Astrocyte (in vitro differentiated cells and primary cell): ENCODE results near the gene PCED1A. TPM values are rescaled to one million over a fixed set of nuclear protein-coding genes. Genes with fewer than 3 reads are reported as not detected.

Experiments used
- DNase-seq: peaks from one replicate; pipeline ENCODE4 v3.0.0-alpha.2; 2010; ENCODE audit warnings: low read depth
- FAIRE-seq: peaks from 2 replicates; lab custom pipeline; 2011; peaks lifted over from hg19 to GRCh38; lab: Jason Lieb, UNC
- H2AFZ ChIP-seq: 2 replicates; pipeline ENCODE4 v1.6.0; 2012; ENCODE audit warnings: low read depth, low read length, inconsistent platforms
- H3K27ac ChIP-seq: 2 replicates; pipeline ENCODE4 v1.5.1; 2011; ENCODE audit warnings: low read depth, low read length, inconsistent platforms
- H3K27me3 ChIP-seq: 2 replicates; pipeline ENCODE4 v1.6.0; 2011; ENCODE audit warnings: low read length, inconsistent platforms; ENCODE audit not compliant: insufficient read depth
- H3K36me3 ChIP-seq: 2 replicates; pipeline ENCODE4 v1.5.1; 2011; ENCODE audit warnings: low read length, inconsistent platforms; ENCODE audit not compliant: insufficient read depth
- H3K4me1 ChIP-seq: 2 replicates; pipeline ENCODE4 v1.5.1; 2011; ENCODE audit warnings: low read length, inconsistent platforms; ENCODE audit not compliant: insufficient read depth
- H3K4me2 ChIP-seq: 2 replicates; pipeline ENCODE4 v1.6.0; 2012; ENCODE audit warnings: low read length, inconsistent platforms
- H3K4me3 ChIP-seq: 2 replicates; pipeline ENCODE4 v1.5.1; 2011; ENCODE audit warnings: low read depth, mild to moderate bottlenecking, low read length, inconsistent platforms; ENCODE audit not compliant: insufficient read depth
- H3K79me2 ChIP-seq: 2 replicates; pipeline ENCODE4 v1.6.0; 2012; ENCODE audit warnings: mild to moderate bottlenecking, low read length, inconsistent platforms; ENCODE audit not compliant: insufficient read depth
- H3K9ac ChIP-seq: 2 replicates; pipeline ENCODE4 v1.6.0; 2012; ENCODE audit warnings: mild to moderate bottlenecking, low read length, inconsistent platforms
- H3K9me3 ChIP-seq: 2 replicates; pipeline ENCODE4 v1.5.1; 2012; ENCODE audit warnings: low read depth, mild to moderate bottlenecking, low read length, inconsistent platforms; ENCODE audit not compliant: insufficient read depth
- H4K20me1 ChIP-seq: 2 replicates; pipeline ENCODE4 v1.6.0; 2012; ENCODE audit warnings: low read length, inconsistent platforms; ENCODE audit not compliant: insufficient read depth
- H3K27ac Mint-ChIP-seq: one replicate; pipeline ENCODE4 v1.8.0; 2021; ENCODE audit warnings: mild to moderate bottlenecking, mixed read lengths; ENCODE audit not compliant: unreplicated experiment
- H3K27me3 Mint-ChIP-seq: one replicate; pipeline ENCODE4 v1.8.0; 2021; ENCODE audit warnings: low read depth, mixed read lengths; ENCODE audit not compliant: unreplicated experiment
- H3K36me3 Mint-ChIP-seq: one replicate; pipeline ENCODE4 v1.8.0; 2021; ENCODE audit warnings: low read depth, mixed read lengths; ENCODE audit not compliant: unreplicated experiment
- H3K4me1 Mint-ChIP-seq: one replicate; pipeline ENCODE4 v1.8.0; 2021; ENCODE audit warnings: low read depth, mixed read lengths; ENCODE audit not compliant: unreplicated experiment
- H3K4me3 Mint-ChIP-seq: one replicate; pipeline ENCODE4 v1.8.0; 2021; ENCODE audit warnings: mild to moderate bottlenecking, moderate library complexity, mixed read lengths; ENCODE audit not compliant: unreplicated experiment
- H3K9me3 Mint-ChIP-seq: one replicate; pipeline ENCODE4 v1.8.0; 2021; ENCODE audit warnings: mild to moderate bottlenecking, mixed read lengths; ENCODE audit not compliant: unreplicated experiment
- EZH2 ChIP-seq: IDR thresholded peaks from 2 replicates; pipeline ENCODE4 v1.6.1; 2012; ENCODE audit warnings: mild to moderate bottlenecking, low read length, inconsistent platforms; ENCODE audit not compliant: insufficient read depth
- total RNA-seq: library from RNA; stranded (reverse); gene quantifications from 2 replicates; pipeline ENCODE4 v1.2.1, GENCODE V29; 2021
- TF ChIP-seq, protein P1 (sequence below): IDR thresholded peaks from 2 replicates; pipeline ENCODE4 v1.5.1; 2011; ENCODE audit warnings: low read depth, mild to moderate bottlenecking, inconsistent platforms, low read length, moderate library complexity; ENCODE audit not compliant: insufficient read depth

Gene PCED1A
- total RNA-seq, 1 donor from 2014 or later, result 17.2 TPM

DNA sequence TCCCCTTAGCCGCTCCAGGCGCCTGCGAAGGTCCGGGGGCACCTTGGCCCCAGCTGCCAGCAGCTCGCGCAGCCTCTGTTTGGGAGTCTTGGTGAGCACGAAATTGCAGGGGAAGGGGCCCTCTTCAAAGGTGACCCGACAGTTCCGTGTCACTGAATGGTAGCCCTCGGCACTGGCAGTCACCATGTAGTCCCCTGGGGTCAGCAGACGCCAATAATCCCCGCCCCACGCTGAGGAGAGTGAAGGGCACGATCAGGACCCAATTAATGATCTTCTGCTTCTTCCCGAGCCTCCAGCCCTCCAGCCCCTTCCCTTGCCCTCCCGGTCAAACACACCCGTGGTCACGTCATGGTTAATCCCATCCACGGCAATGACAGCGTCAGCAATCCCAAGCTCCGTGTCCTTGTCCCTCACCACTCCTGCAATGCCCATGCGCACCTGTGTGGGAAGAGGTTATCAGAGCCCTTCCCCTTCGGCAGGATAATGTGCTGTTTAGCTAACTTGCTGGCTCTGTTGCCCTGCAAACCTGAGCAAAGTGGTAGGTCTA lies 46.2 kb downstream of the PCED1A start:
- Histone ChIP-seq H2AFZ (no peak overlapping the region), H3K9me3 (no peaks in the 10 kb centered on the region), H3K36me3 (no peaks in the 10 kb centered on the region), H3K4me2 (no peak overlapping the region), H3K27me3 (peaks cover 18% of the 10 kb centered on the region), H3K27ac (no peak overlapping the region), H4K20me1 (no peaks in the 10 kb centered on the region), H3K79me2 (no peaks in the 10 kb centered on the region), H3K4me1 (no peaks in the 10 kb centered on the region), H3K9ac (no peak overlapping the region), H3K4me3 (no peak overlapping the region)
- FAIRE-seq, result no peak
- no peak overlapping the region for H3K27ac Mint-ChIP-seq
- peaks cover 3% of the 10 kb centered on the region for H3K36me3 Mint-ChIP-seq
- no peak overlapping the region for H3K4me3 Mint-ChIP-seq
- no peaks in the 10 kb centered on the region for H3K4me1 Mint-ChIP-seq
- H3K27me3 Mint-ChIP-seq, result peaks cover 45% of the 10 kb centered on the region
- no peak for TF ChIP-seq EZH2
- TF ChIP-seq, protein P1, sequence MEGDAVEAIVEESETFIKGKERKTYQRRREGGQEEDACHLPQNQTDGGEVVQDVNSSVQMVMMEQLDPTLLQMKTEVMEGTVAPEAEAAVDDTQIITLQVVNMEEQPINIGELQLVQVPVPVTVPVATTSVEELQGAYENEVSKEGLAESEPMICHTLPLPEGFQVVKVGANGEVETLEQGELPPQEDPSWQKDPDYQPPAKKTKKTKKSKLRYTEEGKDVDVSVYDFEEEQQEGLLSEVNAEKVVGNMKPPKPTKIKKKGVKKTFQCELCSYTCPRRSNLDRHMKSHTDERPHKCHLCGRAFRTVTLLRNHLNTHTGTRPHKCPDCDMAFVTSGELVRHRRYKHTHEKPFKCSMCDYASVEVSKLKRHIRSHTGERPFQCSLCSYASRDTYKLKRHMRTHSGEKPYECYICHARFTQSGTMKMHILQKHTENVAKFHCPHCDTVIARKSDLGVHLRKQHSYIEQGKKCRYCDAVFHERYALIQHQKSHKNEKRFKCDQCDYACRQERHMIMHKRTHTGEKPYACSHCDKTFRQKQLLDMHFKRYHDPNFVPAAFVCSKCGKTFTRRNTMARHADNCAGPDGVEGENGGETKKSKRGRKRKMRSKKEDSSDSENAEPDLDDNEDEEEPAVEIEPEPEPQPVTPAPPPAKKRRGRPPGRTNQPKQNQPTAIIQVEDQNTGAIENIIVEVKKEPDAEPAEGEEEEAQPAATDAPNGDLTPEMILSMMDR, result no peak
- H3K9me3 Mint-ChIP-seq, result no peaks in the 10 kb centered on the region
- DNase-seq, result no peak

DNA sequence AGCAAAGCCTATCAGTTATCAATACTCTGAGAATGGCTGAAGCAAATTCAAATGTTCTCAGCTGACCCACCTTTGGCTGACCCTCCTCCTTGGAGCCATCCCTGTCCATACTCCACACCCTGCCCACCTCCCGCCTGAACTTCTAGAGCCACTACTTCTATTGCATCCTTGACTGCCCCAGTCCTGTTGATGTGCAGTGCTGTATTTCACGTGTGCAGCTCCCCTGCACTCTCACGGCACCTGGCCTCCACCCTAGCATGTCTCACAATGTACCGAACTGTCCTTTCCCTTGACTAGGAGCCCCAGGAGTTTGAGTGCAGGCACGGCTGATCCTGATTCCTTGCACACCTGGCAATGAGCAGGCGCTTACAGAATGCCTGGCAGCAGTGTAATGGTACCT lies 47.0 kb downstream of the PCED1A start:
- FAIRE-seq (no peak), DNase-seq (no peak)
- no peaks in the 10 kb centered on the region for H3K36me3 Mint-ChIP-seq
- H3K9me3 Mint-ChIP-seq, result no peaks in the 10 kb centered on the region
- H4K20me1 ChIP-seq, result no peaks in the 10 kb centered on the region
- no peak overlapping the region for H3K27ac Mint-ChIP-seq
- H3K4me3 ChIP-seq, result no peak overlapping the region
- no peak overlapping the region for H3K4me3 Mint-ChIP-seq
- H3K27me3 ChIP-seq, result peaks cover 18% of the 10 kb centered on the region
- TF ChIP-seq EZH2, result no peak
- TF ChIP-seq, protein P1, result no peak
- no peaks in the 10 kb centered on the region for H3K4me1 ChIP-seq
- H3K36me3 ChIP-seq, result no peaks in the 10 kb centered on the region
- H3K9ac ChIP-seq, result no peak overlapping the region
- H3K27me3 Mint-ChIP-seq, result peaks cover 48% of the 10 kb centered on the region
- no peak overlapping the region for H3K4me2 ChIP-seq
- H3K27ac ChIP-seq, result no peak overlapping the region
- H3K9me3 ChIP-seq, result no peaks in the 10 kb centered on the region
- no peaks in the 10 kb centered on the region for H3K79me2 ChIP-seq
- H2AFZ ChIP-seq, result no peak overlapping the region
- no peaks in the 10 kb centered on the region for H3K4me1 Mint-ChIP-seq

Other genes starting within 250 kb of the PCED1A start
- 256 and 292 TPM in 2 replicates for gene NOP56, start 188.0 kb downstream of the PCED1A start, total RNA-seq
- 68.0 and 74.8 TPM in 2 replicates for gene IDH3B, start 176.4 kb downstream of the PCED1A start, total RNA-seq
- 2.3 and 4.1 TPM in 2 replicates for gene EBF4, start 147.9 kb downstream of the PCED1A start, total RNA-seq
- 10.6 and 10.9 TPM in 2 replicates for gene CPXM1, start 40.0 kb downstream of the PCED1A start, total RNA-seq
- not detected in 2 replicates for gene C20orf141, start 25.7 kb downstream of the PCED1A start, total RNA-seq
- not detected in 2 replicates for gene TMEM239, start 24.3 kb downstream of the PCED1A start, total RNA-seq
- 24.9 and 25.1 TPM in 2 replicates for gene VPS16, start 90 bp upstream of the PCED1A start, total RNA-seq
- gene PTPRA, start 32.8 kb upstream of the PCED1A start, total RNA-seq, result 50.1 and 54.5 TPM in 2 replicates
- gene GNRH2, start 203.0 kb upstream of the PCED1A start, total RNA-seq, result 0.89 and 1.4 TPM in 2 replicates
- 27.3 and 29.0 TPM in 2 replicates for gene MRPS26, start 205.4 kb upstream of the PCED1A start, total RNA-seq
- not detected in 2 replicates for gene OXT, start 231.0 kb upstream of the PCED1A start, total RNA-seq
- not detected in 2 replicates for gene AVP, start 244.1 kb upstream of the PCED1A start, total RNA-seq